WTC11 (cell line): ENCODE measurements around the gene ILF3.

Source experiments
- CTCF ChIP-seq: fragments of 200-600 bp; IDR thresholded peaks from 2 replicates; pipeline ENCODE4 v1.8.0; 2022; ENCODE audit warnings: antibody characterized with exemption
- E2F1 ChIP-seq: sonication (generic); formaldehyde crosslinking; IDR thresholded peaks from 2 replicates; pipeline ENCODE4 v1.8.0; 2022; ENCODE audit warnings: mild to moderate bottlenecking, missing genetic modification reagents
- USF2 ChIP-seq: sonication (generic); formaldehyde crosslinking; IDR thresholded peaks from 2 replicates; pipeline ENCODE4 v1.8.1; 2023; ENCODE audit warnings: mild to moderate bottlenecking, missing genetic modification reagents, moderate library complexity
- TF ChIP-seq, protein P1 (sequence below): sonication (generic); formaldehyde crosslinking; IDR thresholded peaks from 2 replicates; pipeline ENCODE4 v1.8.1; 2023; ENCODE audit warnings: mild to moderate bottlenecking, moderate library complexity, missing genetic modification reagents
- TF ChIP-seq, protein P2 (sequence below): sonication (generic); formaldehyde crosslinking; IDR thresholded peaks from 2 replicates; pipeline ENCODE4 v1.8.1; 2023; ENCODE audit warnings: mild to moderate bottlenecking, missing genetic modification reagents

DNA sequence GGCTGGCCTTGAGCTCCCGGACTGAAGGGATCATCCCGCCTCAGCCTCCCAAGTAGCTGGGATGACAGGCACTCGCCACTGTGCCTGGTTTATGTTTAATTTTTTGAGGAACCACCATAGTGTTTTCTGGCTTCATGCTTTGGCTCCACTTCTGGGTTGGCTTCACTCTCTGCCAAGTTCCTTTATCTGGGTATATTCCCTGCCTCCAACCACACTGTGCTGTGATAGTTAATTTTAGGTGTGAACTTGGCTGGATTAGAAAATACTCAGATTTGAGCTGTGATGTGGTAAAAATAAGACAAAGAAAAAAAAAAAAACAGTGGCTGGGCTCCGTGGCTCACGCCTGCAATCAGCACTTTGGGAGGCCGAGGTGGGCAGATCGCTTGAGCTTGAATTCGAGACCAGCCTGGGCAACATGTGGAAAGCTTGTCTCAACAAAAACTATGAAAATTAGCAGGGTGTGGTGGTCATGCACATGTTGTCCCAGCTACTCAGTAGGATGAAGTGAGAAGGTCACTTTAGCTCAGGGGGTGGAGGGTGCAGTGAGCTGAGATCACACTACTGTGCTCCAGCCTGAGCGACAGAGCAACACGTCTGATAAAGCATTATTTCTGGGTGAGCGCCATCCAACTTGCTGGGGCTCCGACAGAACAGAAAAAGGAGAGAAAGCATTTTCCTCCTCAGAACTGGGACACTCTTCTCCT is 7.5 kb upstream of the ILF3 start:
- no peak for TF ChIP-seq CTCF
- TF ChIP-seq, protein P1, sequence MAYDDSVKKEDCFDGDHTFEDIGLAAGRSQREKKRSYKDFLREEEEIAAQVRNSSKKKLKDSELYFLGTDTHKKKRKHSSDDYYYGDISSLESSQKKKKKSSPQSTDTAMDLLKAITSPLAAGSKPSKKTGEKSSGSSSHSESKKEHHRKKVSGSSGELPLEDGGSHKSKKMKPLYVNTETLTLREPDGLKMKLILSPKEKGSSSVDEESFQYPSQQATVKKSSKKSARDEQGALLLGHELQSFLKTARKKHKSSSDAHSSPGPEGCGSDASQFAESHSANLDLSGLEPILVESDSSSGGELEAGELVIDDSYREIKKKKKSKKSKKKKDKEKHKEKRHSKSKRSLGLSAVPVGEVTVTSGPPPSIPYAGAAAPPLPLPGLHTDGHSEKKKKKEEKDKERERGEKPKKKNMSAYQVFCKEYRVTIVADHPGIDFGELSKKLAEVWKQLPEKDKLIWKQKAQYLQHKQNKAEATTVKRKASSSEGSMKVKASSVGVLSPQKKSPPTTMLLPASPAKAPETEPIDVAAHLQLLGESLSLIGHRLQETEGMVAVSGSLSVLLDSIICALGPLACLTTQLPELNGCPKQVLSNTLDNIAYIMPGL, result no peak
- TF ChIP-seq E2F1 (CRISPR knock-in tag), result no peak
- no peak for TF ChIP-seq USF2 (CRISPR knock-in tag)
- TF ChIP-seq, protein P2, sequence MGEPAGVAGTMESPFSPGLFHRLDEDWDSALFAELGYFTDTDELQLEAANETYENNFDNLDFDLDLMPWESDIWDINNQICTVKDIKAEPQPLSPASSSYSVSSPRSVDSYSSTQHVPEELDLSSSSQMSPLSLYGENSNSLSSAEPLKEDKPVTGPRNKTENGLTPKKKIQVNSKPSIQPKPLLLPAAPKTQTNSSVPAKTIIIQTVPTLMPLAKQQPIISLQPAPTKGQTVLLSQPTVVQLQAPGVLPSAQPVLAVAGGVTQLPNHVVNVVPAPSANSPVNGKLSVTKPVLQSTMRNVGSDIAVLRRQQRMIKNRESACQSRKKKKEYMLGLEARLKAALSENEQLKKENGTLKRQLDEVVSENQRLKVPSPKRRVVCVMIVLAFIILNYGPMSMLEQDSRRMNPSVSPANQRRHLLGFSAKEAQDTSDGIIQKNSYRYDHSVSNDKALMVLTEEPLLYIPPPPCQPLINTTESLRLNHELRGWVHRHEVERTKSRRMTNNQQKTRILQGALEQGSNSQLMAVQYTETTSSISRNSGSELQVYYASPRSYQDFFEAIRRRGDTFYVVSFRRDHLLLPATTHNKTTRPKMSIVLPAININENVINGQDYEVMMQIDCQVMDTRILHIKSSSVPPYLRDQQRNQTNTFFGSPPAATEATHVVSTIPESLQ (CRISPR knock-in tag), result no peak
